Kidney (tissue), 14 donors: ENCODE data around the gene BBS1. TPM values are rescaled to one million over a fixed set of nuclear protein-coding genes. Genes with fewer than 3 reads are reported as not detected.

Source experiments
- DNase-seq, 5 donors: peaks; one replicate each; pipeline ENCODE4 v3.0.0-alpha.2; 2013 to 2020
- FAIRE-seq: peaks from 2 replicates; lab custom pipeline; 2012; peaks lifted over from hg19 to GRCh38; lab: Jason Lieb, UNC
- H3K27ac ChIP-seq, 2 donors: one replicate each; pipeline ENCODE4 v1.7.0; 2013; ENCODE audit warnings: low read depth in 2 of 2, low read length in 2 of 2, inconsistent platforms in 1 of 2
- H3K27me3 ChIP-seq: one replicate; pipeline ENCODE4 v1.7.1; 2013; ENCODE audit warnings: low read length, inconsistent platforms; ENCODE audit not compliant: control insufficient read depth, insufficient read depth
- H3K36me3 ChIP-seq, 3 donors: one replicate each; pipeline versions ENCODE4 v1.7.0 to v1.7.1; 2013; ENCODE audit warnings: low read length in 3 of 3, control low read depth in 1 of 3, inconsistent platforms in 1 of 3; ENCODE audit not compliant: insufficient read depth in 3 of 3, control insufficient read depth in 2 of 3
- H3K4me1 ChIP-seq, 3 donors: one replicate each; pipeline versions ENCODE4 v1.7.0 to v1.7.1; 2013; ENCODE audit warnings: low read length in 3 of 3, inconsistent platforms in 1 of 3, low read depth in 1 of 3; ENCODE audit not compliant: control insufficient read depth in 2 of 3, insufficient read depth in 2 of 3
- H3K4me3 ChIP-seq, 3 donors: one replicate each; pipeline versions ENCODE4 v1.7.0 to v1.8.1; 2013; ENCODE audit warnings: low read length in 3 of 3, control low read depth in 1 of 3, inconsistent platforms in 1 of 3
- H3K9ac ChIP-seq, 3 donors: one replicate each; pipeline versions ENCODE4 v1.7.0 to v1.7.1; 2013; ENCODE audit warnings: low read length in 3 of 3, control low read depth in 1 of 3, inconsistent platforms in 1 of 3
- H3K9me3 ChIP-seq, 3 donors: one replicate each; pipeline versions ENCODE4 v1.7.0 to v1.7.1; 2013; ENCODE audit warnings: low read length in 3 of 3, control low read depth in 1 of 3, inconsistent platforms in 1 of 3; ENCODE audit not compliant: control insufficient read depth in 2 of 3, insufficient read depth in 1 of 3
- intact Hi-C: fragments of 100-400 bp; cut with DNase I; formaldehyde crosslinking; loops from one replicate; pipeline ENCODE4 v1.11.1; 2022
- polyA plus RNA-seq: library from polyadenylated mRNA; stranded (reverse); fragments of 350-450 nt; fragmentation: Illumina TruSeq; extraction: RNeasy Lipid Tissue Mini Kit (QIAGEN cat#74804); gene quantifications from one replicate; pipeline ENCODE4 v1.2.3, GENCODE V29; 2014; ENCODE audit warnings: low read depth, low replicate concordance; ENCODE audit not compliant: insufficient read depth
- total RNA-seq: library from RNA; stranded (reverse); fragmentation: NEBNext Ultra II Directional; extraction: Animal tissue kit (Norgen Biotek cat#: 25700); gene quantifications from one replicate; pipeline ENCODE4 v1.2.1, GENCODE V29; 2021
- TF ChIP-seq, protein P1 (sequence below): IDR thresholded peaks from 3 replicates; pipeline ENCODE4 v1.5.1; 2012; ENCODE audit warnings: mild to moderate bottlenecking, moderate library complexity, borderline replicate concordance; ENCODE audit not compliant: insufficient read depth; ENCODE audit errors: extremely low read depth
- donor health status: control.
- donor health status: control.
- donor health status: control.
- donor health status: control.
- donor health status: control.
- donor health status: DM: yes; HTN: yes; CAD: no.
- donor health status: Normal renal cell carcinoma (clear cell type).

BBS1 gene
- total and polyA plus RNA-seq, 2 donors from 2014 or later: 30.1 to 85.4 TPM

DNA sequence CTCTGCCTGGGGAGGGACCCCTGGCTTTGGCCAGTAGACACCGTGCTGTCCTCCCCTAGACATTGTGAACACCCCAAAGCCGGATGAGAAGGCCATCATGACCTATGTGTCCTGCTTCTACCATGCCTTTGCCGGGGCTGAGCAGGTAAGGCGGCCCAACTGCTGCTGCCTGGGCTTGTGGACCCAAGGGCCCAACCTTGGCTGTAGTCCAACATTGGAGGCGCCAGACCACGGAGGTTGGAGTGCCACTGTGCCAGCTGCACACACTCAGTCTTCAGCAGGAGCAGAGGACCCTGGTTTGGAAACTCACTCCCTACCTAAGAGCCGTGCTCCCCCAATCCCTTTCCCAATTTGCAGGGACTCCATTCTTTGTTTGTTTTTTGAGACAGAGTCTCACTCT, 45.7 kb downstream of the BBS1 start:
- TF ChIP-seq, protein P1, sequence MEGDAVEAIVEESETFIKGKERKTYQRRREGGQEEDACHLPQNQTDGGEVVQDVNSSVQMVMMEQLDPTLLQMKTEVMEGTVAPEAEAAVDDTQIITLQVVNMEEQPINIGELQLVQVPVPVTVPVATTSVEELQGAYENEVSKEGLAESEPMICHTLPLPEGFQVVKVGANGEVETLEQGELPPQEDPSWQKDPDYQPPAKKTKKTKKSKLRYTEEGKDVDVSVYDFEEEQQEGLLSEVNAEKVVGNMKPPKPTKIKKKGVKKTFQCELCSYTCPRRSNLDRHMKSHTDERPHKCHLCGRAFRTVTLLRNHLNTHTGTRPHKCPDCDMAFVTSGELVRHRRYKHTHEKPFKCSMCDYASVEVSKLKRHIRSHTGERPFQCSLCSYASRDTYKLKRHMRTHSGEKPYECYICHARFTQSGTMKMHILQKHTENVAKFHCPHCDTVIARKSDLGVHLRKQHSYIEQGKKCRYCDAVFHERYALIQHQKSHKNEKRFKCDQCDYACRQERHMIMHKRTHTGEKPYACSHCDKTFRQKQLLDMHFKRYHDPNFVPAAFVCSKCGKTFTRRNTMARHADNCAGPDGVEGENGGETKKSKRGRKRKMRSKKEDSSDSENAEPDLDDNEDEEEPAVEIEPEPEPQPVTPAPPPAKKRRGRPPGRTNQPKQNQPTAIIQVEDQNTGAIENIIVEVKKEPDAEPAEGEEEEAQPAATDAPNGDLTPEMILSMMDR: no peak
- H3K4me1 ChIP-seq: peaks cover 0 to 4% (median 0%) of the 10 kb centered on the region in 3 donors
- H3K36me3 ChIP-seq: no peaks in the 10 kb centered on the region
- intact Hi-C loops: no loop called here
- no peak for DNase-seq
- H3K27me3 ChIP-seq: peaks cover 4% of the 10 kb centered on the region
- H3K9me3 ChIP-seq: no peaks in the 10 kb centered on the region
- H3K27ac ChIP-seq: no peak overlapping the region
- FAIRE-seq: no peak
- H3K9ac ChIP-seq: no peak overlapping the region
- H3K4me3 ChIP-seq: no peak overlapping the region

DNA sequence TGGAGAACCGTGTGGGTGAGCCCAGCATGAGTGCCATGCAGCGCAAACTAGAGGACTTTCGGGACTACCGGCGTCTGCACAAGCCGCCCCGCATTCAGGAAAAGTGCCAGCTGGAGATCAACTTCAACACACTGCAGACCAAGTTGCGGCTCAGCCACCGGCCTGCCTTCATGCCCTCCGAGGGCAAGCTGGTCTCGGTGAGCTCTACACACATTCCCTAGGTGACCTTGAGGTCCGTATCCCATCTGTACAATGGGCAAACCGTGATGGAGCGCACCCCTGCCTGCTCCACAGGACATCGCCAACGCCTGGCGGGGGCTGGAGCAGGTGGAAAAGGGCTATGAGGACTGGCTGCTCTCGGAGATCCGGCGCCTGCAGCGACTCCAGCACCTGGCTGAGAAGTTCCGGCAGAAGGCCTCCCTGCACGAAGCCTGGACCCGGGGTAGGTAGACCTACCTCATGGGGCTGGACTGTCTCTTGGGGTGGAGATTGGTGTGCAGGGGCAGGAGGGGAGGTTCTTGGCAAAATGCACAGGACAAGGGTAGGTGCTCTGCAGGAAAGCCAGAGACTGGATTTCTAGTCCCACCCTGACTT, 47.4 kb downstream of the BBS1 start:
- Histone ChIP-seq H3K9ac (no peak overlapping the region), H3K4me3 (no peak overlapping the region), H3K9me3 (no peaks in the 10 kb centered on the region), H3K36me3 (peaks cover 0 to 2% (median 0%) of the 10 kb centered on the region in 3 donors), H3K27me3 (peaks cover 4% of the 10 kb centered on the region), H3K4me1 (peaks cover 0 to 4% (median 0%) of the 10 kb centered on the region in 3 donors), H3K27ac (no peak overlapping the region)
- intact Hi-C loops: no loop called here
- TF ChIP-seq, protein P1: no peak
- DNase-seq (no peak), FAIRE-seq (no peak)

DNA sequence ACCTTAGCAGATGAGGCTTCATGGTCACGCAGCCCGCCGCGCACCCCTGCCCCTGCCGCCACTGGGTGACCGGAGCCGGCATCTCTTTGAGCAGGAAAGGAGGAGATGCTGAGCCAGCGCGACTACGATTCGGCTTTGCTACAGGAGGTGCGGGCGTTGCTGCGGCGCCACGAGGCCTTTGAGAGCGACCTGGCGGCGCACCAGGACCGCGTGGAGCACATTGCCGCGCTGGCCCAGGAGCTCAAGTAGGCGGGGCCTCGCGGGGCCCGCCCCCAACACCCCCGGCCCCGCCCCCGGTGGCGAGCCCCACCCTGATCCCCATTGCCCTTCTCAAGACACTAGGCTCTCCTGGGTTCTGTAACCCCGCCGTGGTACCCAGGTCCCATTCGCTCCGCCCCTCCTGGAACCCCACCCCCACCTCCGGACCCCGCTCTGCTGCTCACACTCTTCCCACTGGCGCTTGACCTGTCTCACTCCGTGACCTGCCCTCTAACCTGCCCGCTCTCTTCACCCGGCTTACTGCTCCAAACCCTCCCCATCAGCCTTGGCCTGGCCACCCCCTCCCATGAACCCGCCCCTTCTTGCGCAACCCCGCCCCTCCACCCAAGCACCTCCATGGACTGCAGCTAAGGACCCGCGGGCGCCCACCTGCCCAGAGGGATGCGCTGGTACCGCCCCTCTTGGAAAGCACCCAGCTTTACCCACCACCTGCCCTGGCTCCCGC, 48.9 kb downstream of the BBS1 start:
- DNase-seq (peak in 2 of 5 donors; percentile 49 to 68), FAIRE-seq (no peak)
- Histone ChIP-seq H3K9me3 (no peaks in the 10 kb centered on the region), H3K27ac (no peak overlapping the region), H3K36me3 (peaks cover 0 to 2% (median 0%) of the 10 kb centered on the region in 3 donors), H3K4me3 (no peak overlapping the region), H3K4me1 (peaks cover 0 to 4% (median 0%) of the 10 kb centered on the region in 3 donors), H3K9ac (no peak overlapping the region), H3K27me3 (peaks cover 4% of the 10 kb centered on the region)
- intact Hi-C loops: no loop called here
- TF ChIP-seq, protein P1: no peak
